ENCODE measurements around the gene CRISPLD2. TPM values are rescaled to one million over a fixed set of nuclear protein-coding genes. Genes with fewer than 3 reads are reported as not detected.

Gene CRISPLD2
- total and polyA plus RNA-seq, 9 of the 15 experiments (the other 6 are each of a cell fraction or from before 2014, with no cell fraction given), result 0.03 to 0.24 (median 0.04) TPM; not detected in 4

GRCh38 chr16:84907051-84907450, 87.3 kb downstream of the CRISPLD2 start (continued):
- TF ChIP-seq ZHX1 (conservative IDR thresholded peaks at IDR 0.05; ENCODE audit: low read length), result no peak
- TF ChIP-seq FOXM1 (IDR thresholded peaks at IDR 0.05; ENCODE audit: low read depth), result no peak
- no peak for TF ChIP-seq FOXM1 (CRISPR knock-in tag; IDR thresholded peaks at IDR 0.05; ENCODE audit: low read depth)
- no peak for TF ChIP-seq TAF7 (tag; IDR thresholded peaks at IDR 0.05)

- 15% methylated on average over 12 of the region's 12 CpGs for WGBS (ENCODE audit: insufficient coverage, low coverage, missing lambda C conversion rate)
- CTCF ChIA-PET (ENCODE audit: low intra/inter-chr PET ratio), result no interaction called here
- BruUV-seq (replicated peaks), result no TSS peak
Measured at GRCh38 chr16:84907575-84907974, 87.8 kb downstream of the CRISPLD2 start.

More at GRCh38 chr16:84907575-84907974, 87.8 kb downstream of the CRISPLD2 start:
- Histone ChIP-seq H4K20me1 (replicated peaks; ENCODE audit: control insufficient read depth, insufficient read depth, low read length) (0 out of 2 replicates have a peak, but pooled peaks cover 4% of the 10 kb centered on the region), H3K9me1 (ENCODE audit: control insufficient read depth, insufficient read depth, low read length) (no peaks in the 10 kb centered on the region), H3K79me2 (ENCODE audit: control insufficient read depth, insufficient read depth, low read length) (no peaks in the 10 kb centered on the region), H3K27ac (ENCODE audit: extremely low read depth, low read depth, low read length) (no peak overlapping the region), H2AFZ (ENCODE audit: low read depth, low read length) (no peak overlapping the region), H3K4me1 (replicated peaks in 1 of 2; ENCODE audit: control insufficient read depth in 2 of 2, insufficient read depth in 2 of 2, low read length in 2 of 2) (no peaks in the 10 kb centered on the region), H3K36me3 (ENCODE audit: control insufficient read depth, insufficient read depth, low read length) (no peaks in the 10 kb centered on the region), H3K27me3 (ENCODE audit: control insufficient read depth in 2 of 2, insufficient read depth in 2 of 2, low read length in 2 of 2) (peaks cover 61 to 88% of the 10 kb centered on the region in 2 experiments), H3K4me2 (ENCODE audit: insufficient read depth, low read length) (no peak overlapping the region), H3K4me3 (no peak overlapping the region), H3K9ac (ENCODE audit: insufficient read depth in 1 of 2, low read depth in 2 of 2, low read length in 2 of 2) (no peak overlapping the region), H3K9me3 (replicated peaks; ENCODE audit: control insufficient read depth, insufficient read depth, low read depth, low read length) (no peaks in the 10 kb centered on the region)
- intact Hi-C loops (cut with micrococcal nuclease) (no loop called here), in situ Hi-C loops (cut with MboI) (no loop called here)
- no peak for ATAC-seq
- FAIRE-seq, result no peak
- DNase-seq (ENCODE audit: extremely low read depth in 1 of 4, low spot score in 3 of 4), result no peak
- POLR2A ChIA-PET, result no interaction called here
- no peak for TF ChIP-seq GTF2E2 (tag; IDR thresholded peaks at IDR 0.05)
